Tibial nerve (tissue), 3 donors: ENCODE measurements around the gene BTBD9.

Experiments
- CTCF ChIP-seq, 5 experiments: fragments of 200-600 bp in 3 of 5; fragments of 450-650 bp in 2 of 5; sonication (generic) in 3 of 5; IDR thresholded peaks; one replicate each; pipeline ENCODE4 v1.5.1; 2016 to 2019; ENCODE audit warnings: antibody characterized with exemption in 5 of 5, mild to moderate bottlenecking in 3 of 5, moderate library complexity in 2 of 5
- POLR2A ChIP-seq, 2 donors: fragments of 450-650 bp; IDR thresholded peaks; one replicate each; pipeline ENCODE4 v1.6.1; 2017; ENCODE audit warnings: antibody characterized with exemption in 2 of 2, mild to moderate bottlenecking in 2 of 2, moderate library complexity in 2 of 2

DNA sequence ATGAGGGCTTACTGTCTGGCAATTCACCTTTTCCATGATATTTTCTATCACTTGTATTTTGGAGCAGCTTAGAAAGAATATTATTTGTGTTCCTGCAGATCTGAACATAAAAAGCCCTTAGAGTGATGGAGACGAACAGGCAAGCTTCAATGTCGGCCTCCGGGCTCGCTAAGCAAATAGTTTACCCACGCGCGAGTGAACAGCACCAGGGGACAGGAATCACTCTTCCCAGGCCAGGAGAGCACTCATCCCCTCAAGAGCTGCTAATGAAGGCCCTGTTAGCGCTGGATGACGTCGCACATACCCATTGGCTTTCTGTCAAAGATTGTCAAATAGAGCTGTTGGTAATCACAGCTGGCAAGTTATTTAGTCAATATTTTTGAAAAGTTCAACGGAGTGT, 424.5 kb downstream of the BTBD9 start:
- TF ChIP-seq CTCF (IDR thresholded peaks at IDR 0.05) (no peak), POLR2A (IDR thresholded peaks at IDR 0.05) (no peak)
